Neural cell (in vitro differentiated cells): ENCODE measurements around the gene TADA2B. TPM values are rescaled to one million over a fixed set of nuclear protein-coding genes. Genes with fewer than 3 reads are reported as not detected.

ENCODE experiments used
- H2AFZ ChIP-seq: fragments of 200-600, 300-800 bp; sonication (generic), shearing (Covaris generic); 2 replicates; pipeline ENCODE4 v1.6.0; 2014; ENCODE audit warnings: low read depth, mild to moderate bottlenecking, antibody characterized with exemption, low read length, moderate library complexity
- H3F3A ChIP-seq: fragments of 200-600 bp; shearing (Covaris generic); 2 replicates; pipeline ENCODE4 v1.6.1; 2016; ENCODE audit warnings: mild to moderate bottlenecking, moderate library complexity, mixed read lengths, antibody characterized with exemption, low read length; ENCODE audit not compliant: insufficient read depth, poor library complexity, severe bottlenecking
- H3K27ac ChIP-seq: fragments of 200-600, 300-800 bp; sonication (generic), shearing (Covaris generic); 2 replicates; pipeline ENCODE4 v1.5.1; 2014; ENCODE audit warnings: mild to moderate bottlenecking, low read length, moderate library complexity
- H3K27me3 ChIP-seq: fragments of 300-800, 200-600 bp; sonication (generic), shearing (Covaris generic); 2 replicates; pipeline ENCODE4 v1.6.0; 2014; ENCODE audit warnings: mild to moderate bottlenecking, low read depth, low read length, moderate library complexity; ENCODE audit not compliant: insufficient read depth
- H3K36me3 ChIP-seq: fragments of 300-800, 200-600 bp; sonication (generic), shearing (Covaris generic); 2 replicates; pipeline ENCODE4 v1.5.1; 2014; ENCODE audit warnings: mild to moderate bottlenecking, antibody characterized with exemption, low read length, moderate library complexity; ENCODE audit not compliant: insufficient read depth
- H3K4me2 ChIP-seq: fragments of 300-800, 200-600 bp; sonication (generic), shearing (Covaris generic); 2 replicates; pipeline ENCODE4 v1.6.0; 2014; ENCODE audit warnings: mild to moderate bottlenecking, low read length
- H3K4me3 ChIP-seq: fragments of 300-800, 200-600 bp; sonication (generic), shearing (Covaris generic); 2 replicates; pipeline ENCODE4 v1.5.1; 2014; ENCODE audit warnings: mild to moderate bottlenecking, low read length, moderate library complexity
- H3K79me2 ChIP-seq: fragments of 200-600 bp; shearing (Covaris generic); replicated peaks from 2 replicates; pipeline ENCODE4 v1.6.0; 2014; ENCODE audit warnings: mild to moderate bottlenecking, low read length, moderate library complexity; ENCODE audit not compliant: insufficient read depth
- H3K9ac ChIP-seq: fragments of 300-800, 200-600 bp; sonication (generic), shearing (Covaris generic); 2 replicates; pipeline ENCODE4 v1.6.1; 2016; ENCODE audit warnings: mild to moderate bottlenecking, low read length, mixed read lengths
- H3K9me2 ChIP-seq: fragments of 200-600 bp; shearing (Covaris generic); 2 replicates; pipeline ENCODE4 v1.6.1; 2016; ENCODE audit warnings: mild to moderate bottlenecking, low read length, mixed read lengths; ENCODE audit not compliant: insufficient read depth
- H3K9me3 ChIP-seq: fragments of 200-600, 300-800 bp; sonication (generic), shearing (Covaris generic); 2 replicates; pipeline ENCODE4 v1.6.1; 2016; ENCODE audit warnings: mild to moderate bottlenecking, mixed run types, low read length, moderate library complexity, mixed read lengths
- H4K20me1 ChIP-seq: fragments of 200-600 bp; shearing (Covaris generic); 2 replicates; pipeline ENCODE4 v1.6.1; 2016; ENCODE audit warnings: mild to moderate bottlenecking, mixed run types; ENCODE audit not compliant: insufficient read depth
- EP300 ChIP-seq: fragments of 450-650 bp; conservative IDR thresholded peaks from 2 replicates; pipeline ENCODE4 v1.6.1; 2014; ENCODE audit warnings: antibody characterized with exemption, mild to moderate bottlenecking, moderate library complexity; ENCODE audit not compliant: poor library complexity, severe bottlenecking
- EZH2 ChIP-seq: fragments of 200-600, 300-800 bp; shearing (Covaris generic), sonication (generic); IDR thresholded peaks from 2 replicates; pipeline ENCODE4 v1.6.1; 2014; ENCODE audit warnings: antibody characterized with exemption, low read length, borderline replicate concordance, mild to moderate bottlenecking; ENCODE audit not compliant: insufficient read depth, poor library complexity, severe bottlenecking
- MXI1 ChIP-seq: fragments of 450-650 bp; conservative IDR thresholded peaks from 2 replicates; pipeline ENCODE4 v1.6.1; 2014; ENCODE audit warnings: antibody characterized with exemption, mild to moderate bottlenecking; ENCODE audit not compliant: poor library complexity, severe bottlenecking
- POLR2AphosphoS5 ChIP-seq: IDR thresholded peaks from 2 replicates; pipeline ENCODE4 v1.6.1; 2012
- RAD21 ChIP-seq: fragments of 450-650 bp; conservative IDR thresholded peaks from 2 replicates; pipeline ENCODE4 v1.6.1; 2014; ENCODE audit warnings: antibody characterized with exemption, mild to moderate bottlenecking, moderate library complexity
- SMC3 ChIP-seq: fragments of 450-650 bp; conservative IDR thresholded peaks from 2 replicates; pipeline ENCODE4 v1.6.1; 2014; ENCODE audit warnings: antibody characterized with exemption, mild to moderate bottlenecking, moderate library complexity; ENCODE audit not compliant: poor library complexity
- TAF1 ChIP-seq: IDR thresholded peaks from 2 replicates; pipeline ENCODE4 v1.6.1; 2012; ENCODE audit warnings: low read depth
- polyA plus RNA-seq: library from polyadenylated mRNA; depleted of rRNA; stranded (reverse); fragments of >200 nt; gene quantifications from 2 replicates; pipeline ENCODE4 v1.2.3, GENCODE V29; 2014
- TF ChIP-seq, protein P1 (sequence below): fragments of 450-650 bp; IDR thresholded peaks from 2 replicates; pipeline ENCODE4 v1.5.1; 2014; ENCODE audit warnings: antibody characterized with exemption, mild to moderate bottlenecking, moderate library complexity; ENCODE audit not compliant: poor library complexity, severe bottlenecking
- TF ChIP-seq, protein P2 (sequence below): IDR thresholded peaks from 2 replicates; pipeline ENCODE4 v1.6.1; 2012; ENCODE audit warnings: borderline replicate concordance

TADA2B gene
- polyA plus RNA-seq, 1 donor from 2014 or later, result 13.9 TPM

DNA sequence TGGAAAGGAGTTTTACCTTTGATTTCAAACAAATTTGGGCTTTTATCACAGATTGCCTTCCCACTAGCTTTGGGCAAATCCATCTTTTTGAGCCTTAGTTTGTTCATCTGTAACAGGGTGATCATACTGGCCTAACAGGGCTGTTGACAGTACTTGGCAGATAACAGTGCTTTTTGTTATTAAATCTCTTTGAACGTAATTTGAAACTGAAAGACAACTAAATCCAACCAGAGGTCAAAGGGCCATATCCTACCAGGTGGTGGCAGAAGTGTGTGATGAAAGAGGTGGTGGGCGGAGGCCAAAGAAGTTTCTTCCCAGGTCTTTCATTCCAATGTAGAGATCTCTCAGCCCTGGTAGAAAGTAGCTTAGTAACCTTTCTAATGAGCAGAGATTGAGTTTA is 35.2 kb upstream of the TADA2B start:
- Histone ChIP-seq H3K79me2 (no peaks in the 10 kb centered on the region), H4K20me1 (no peaks in the 10 kb centered on the region), H3K9me3 (no peaks in the 10 kb centered on the region), H3F3A (no peaks in the 10 kb centered on the region), H2AFZ (no peak overlapping the region), H3K4me3 (no peak overlapping the region), H3K9me2 (no peaks in the 10 kb centered on the region), H3K9ac (no peak overlapping the region), H3K4me2 (no peak overlapping the region), H3K27me3 (no peaks in the 10 kb centered on the region), H3K36me3 (no peaks in the 10 kb centered on the region), H3K27ac (no peak overlapping the region)
- TF ChIP-seq RAD21, result no peak
- no peak for TF ChIP-seq EP300
- TF ChIP-seq, protein P1, sequence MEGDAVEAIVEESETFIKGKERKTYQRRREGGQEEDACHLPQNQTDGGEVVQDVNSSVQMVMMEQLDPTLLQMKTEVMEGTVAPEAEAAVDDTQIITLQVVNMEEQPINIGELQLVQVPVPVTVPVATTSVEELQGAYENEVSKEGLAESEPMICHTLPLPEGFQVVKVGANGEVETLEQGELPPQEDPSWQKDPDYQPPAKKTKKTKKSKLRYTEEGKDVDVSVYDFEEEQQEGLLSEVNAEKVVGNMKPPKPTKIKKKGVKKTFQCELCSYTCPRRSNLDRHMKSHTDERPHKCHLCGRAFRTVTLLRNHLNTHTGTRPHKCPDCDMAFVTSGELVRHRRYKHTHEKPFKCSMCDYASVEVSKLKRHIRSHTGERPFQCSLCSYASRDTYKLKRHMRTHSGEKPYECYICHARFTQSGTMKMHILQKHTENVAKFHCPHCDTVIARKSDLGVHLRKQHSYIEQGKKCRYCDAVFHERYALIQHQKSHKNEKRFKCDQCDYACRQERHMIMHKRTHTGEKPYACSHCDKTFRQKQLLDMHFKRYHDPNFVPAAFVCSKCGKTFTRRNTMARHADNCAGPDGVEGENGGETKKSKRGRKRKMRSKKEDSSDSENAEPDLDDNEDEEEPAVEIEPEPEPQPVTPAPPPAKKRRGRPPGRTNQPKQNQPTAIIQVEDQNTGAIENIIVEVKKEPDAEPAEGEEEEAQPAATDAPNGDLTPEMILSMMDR, result no peak
- no peak for TF ChIP-seq POLR2AphosphoS5
- no peak for TF ChIP-seq TAF1
- TF ChIP-seq, protein P2, sequence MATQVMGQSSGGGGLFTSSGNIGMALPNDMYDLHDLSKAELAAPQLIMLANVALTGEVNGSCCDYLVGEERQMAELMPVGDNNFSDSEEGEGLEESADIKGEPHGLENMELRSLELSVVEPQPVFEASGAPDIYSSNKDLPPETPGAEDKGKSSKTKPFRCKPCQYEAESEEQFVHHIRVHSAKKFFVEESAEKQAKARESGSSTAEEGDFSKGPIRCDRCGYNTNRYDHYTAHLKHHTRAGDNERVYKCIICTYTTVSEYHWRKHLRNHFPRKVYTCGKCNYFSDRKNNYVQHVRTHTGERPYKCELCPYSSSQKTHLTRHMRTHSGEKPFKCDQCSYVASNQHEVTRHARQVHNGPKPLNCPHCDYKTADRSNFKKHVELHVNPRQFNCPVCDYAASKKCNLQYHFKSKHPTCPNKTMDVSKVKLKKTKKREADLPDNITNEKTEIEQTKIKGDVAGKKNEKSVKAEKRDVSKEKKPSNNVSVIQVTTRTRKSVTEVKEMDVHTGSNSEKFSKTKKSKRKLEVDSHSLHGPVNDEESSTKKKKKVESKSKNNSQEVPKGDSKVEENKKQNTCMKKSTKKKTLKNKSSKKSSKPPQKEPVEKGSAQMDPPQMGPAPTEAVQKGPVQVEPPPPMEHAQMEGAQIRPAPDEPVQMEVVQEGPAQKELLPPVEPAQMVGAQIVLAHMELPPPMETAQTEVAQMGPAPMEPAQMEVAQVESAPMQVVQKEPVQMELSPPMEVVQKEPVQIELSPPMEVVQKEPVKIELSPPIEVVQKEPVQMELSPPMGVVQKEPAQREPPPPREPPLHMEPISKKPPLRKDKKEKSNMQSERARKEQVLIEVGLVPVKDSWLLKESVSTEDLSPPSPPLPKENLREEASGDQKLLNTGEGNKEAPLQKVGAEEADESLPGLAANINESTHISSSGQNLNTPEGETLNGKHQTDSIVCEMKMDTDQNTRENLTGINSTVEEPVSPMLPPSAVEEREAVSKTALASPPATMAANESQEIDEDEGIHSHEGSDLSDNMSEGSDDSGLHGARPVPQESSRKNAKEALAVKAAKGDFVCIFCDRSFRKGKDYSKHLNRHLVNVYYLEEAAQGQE, result no peak
- no peak for TF ChIP-seq SMC3
- TF ChIP-seq MXI1, result no peak
- no peak for TF ChIP-seq EZH2

DNA sequence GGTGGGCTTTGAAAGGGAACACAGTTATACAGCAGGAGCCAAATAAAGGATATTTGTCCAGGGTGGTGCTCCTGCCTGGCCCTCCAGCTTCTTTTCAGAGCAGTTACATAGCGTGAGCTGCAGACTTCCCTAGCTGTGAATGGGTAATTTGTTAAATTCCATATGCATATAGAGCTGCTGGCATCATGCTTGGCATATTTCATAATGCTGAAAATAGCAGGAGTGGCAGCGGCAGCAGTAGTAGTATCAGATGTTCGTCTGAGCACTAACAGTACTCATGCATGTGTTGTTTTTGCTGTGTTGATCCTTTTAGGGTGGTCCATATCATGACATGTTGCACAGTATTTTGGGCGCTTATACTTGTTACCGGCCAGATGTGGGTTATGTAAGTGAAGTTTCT is 33.6 kb upstream of the TADA2B start:
- Histone ChIP-seq H3K4me3 (no peak overlapping the region), H3K4me2 (no peak overlapping the region), H3F3A (no peaks in the 10 kb centered on the region), H4K20me1 (no peaks in the 10 kb centered on the region), H3K9ac (no peak overlapping the region), H3K9me3 (no peaks in the 10 kb centered on the region), H3K79me2 (no peaks in the 10 kb centered on the region), H2AFZ (no peak overlapping the region), H3K27me3 (no peaks in the 10 kb centered on the region), H3K36me3 (no peaks in the 10 kb centered on the region), H3K27ac (no peak overlapping the region), H3K9me2 (no peaks in the 10 kb centered on the region)
- no peak for TF ChIP-seq SMC3
- TF ChIP-seq RAD21, result no peak
- TF ChIP-seq EP300, result no peak
- TF ChIP-seq MXI1, result no peak
- TF ChIP-seq, protein P2, result no peak
- no peak for TF ChIP-seq TAF1
- no peak for TF ChIP-seq POLR2AphosphoS5
- TF ChIP-seq, protein P1, result no peak
- no peak for TF ChIP-seq EZH2
